Mesodermal cell (in vitro differentiated cells): ENCODE measurements around the gene LY6G5C.

Experiments used
- H3K27ac ChIP-seq: 2 replicates; pipeline ENCODE4 v1.7.0; 2013; ENCODE audit warnings: mild to moderate bottlenecking, low read depth, low read length, moderate library complexity; ENCODE audit not compliant: severe bottlenecking
- H3K36me3 ChIP-seq: 2 replicates; pipeline ENCODE4 v1.7.1; 2013; ENCODE audit warnings: mild to moderate bottlenecking, low read length, moderate library complexity; ENCODE audit not compliant: control insufficient read depth, insufficient read depth
- H3K4me1 ChIP-seq: one replicate; pipeline ENCODE4 v1.7.1; 2013; ENCODE audit warnings: mild to moderate bottlenecking, low read length; ENCODE audit not compliant: insufficient read depth, control insufficient read depth, poor library complexity, severe bottlenecking
- H3K4me3 ChIP-seq: 2 replicates; pipeline ENCODE4 v1.7.0; 2013; ENCODE audit warnings: low read length, control low read depth, mild to moderate bottlenecking; ENCODE audit not compliant: insufficient read depth, poor library complexity, severe bottlenecking; ENCODE audit errors: extremely low read depth
- H3K9me3 ChIP-seq: 2 replicates; pipeline ENCODE4 v1.7.1; 2013; ENCODE audit warnings: mild to moderate bottlenecking, low read length, moderate library complexity; ENCODE audit not compliant: control insufficient read depth
- WGBS, 2 experiments: methylation state at CpG; one replicate each; pipeline ENCODE4 v1.1.5; 2013; ENCODE audit warnings: missing lambda C conversion rate in 2 of 2; ENCODE audit not compliant: insufficient coverage in 2 of 2; 5-methylcytosine and 5-hydroxymethylcytosine counted together

LY6G5C gene

GRCh38 chr6:31643818-31644454, 36.9 kb downstream of the LY6G5C start:
- no peaks in the 10 kb centered on the region for H3K9me3 ChIP-seq
- peaks cover 96% of the 10 kb centered on the region for H3K36me3 ChIP-seq
- H3K4me1 ChIP-seq: no peaks in the 10 kb centered on the region
- no peak overlapping the region for H3K27ac ChIP-seq
- WGBS, 2 experiments: 94 to 98% methylated on average over 7 to 11 of the region's 17 CpGs
- H3K4me3 ChIP-seq: no peak overlapping the region

- 90 to 95% methylated on average over 3 to 5 of the region's 6 CpGs for WGBS, 2 experiments
- no peaks in the 10 kb centered on the region for H3K9me3 ChIP-seq
- peaks cover 96% of the 10 kb centered on the region for H3K36me3 ChIP-seq
- H3K27ac ChIP-seq: no peak overlapping the region
- H3K4me3 ChIP-seq: no peak overlapping the region
- H3K4me1 ChIP-seq: no peaks in the 10 kb centered on the region
Observed at GRCh38 chr6:31642798-31643570, 37.9 kb downstream of the LY6G5C start.

DNA sequence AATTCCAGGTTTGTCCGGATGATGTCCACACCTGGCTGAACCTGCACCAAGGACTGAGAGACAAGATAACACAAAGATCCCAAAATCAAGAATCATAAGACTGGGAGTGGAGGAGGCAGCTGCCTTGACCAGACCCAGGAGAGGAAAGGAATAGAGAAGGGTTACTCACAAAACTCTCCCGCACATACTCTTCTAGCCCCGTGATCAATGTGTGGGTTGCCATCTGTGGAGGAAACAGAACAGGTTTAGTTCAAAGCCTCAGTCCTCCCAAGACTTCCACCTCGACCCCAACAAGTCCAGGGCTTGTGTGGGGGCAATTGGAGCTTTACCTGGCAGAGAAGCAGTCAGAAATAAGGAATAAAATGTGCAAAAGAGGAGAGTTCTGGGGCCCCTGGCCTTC, 39.5 kb downstream of the LY6G5C start:
- 80 to 100% methylated on average over 1 to 2 of the region's 4 CpGs for WGBS, 2 experiments

GRCh38 chr6:31640612-31641011, 40.3 kb downstream of the LY6G5C start:
- 96 to 98% methylated on average over 3 of the region's 6 CpGs for WGBS, 2 experiments
- Histone ChIP-seq H3K27ac (no peak overlapping the region), H3K4me1 (no peaks in the 10 kb centered on the region), H3K4me3 (no peak overlapping the region), H3K36me3 (peaks cover 97% of the 10 kb centered on the region), H3K9me3 (no peaks in the 10 kb centered on the region)

More for the DNA sequence above, 39.5 kb downstream of the LY6G5C start:
- Histone ChIP-seq H3K36me3 (peaks cover 97% of the 10 kb centered on the region), H3K27ac (no peak overlapping the region), H3K9me3 (no peaks in the 10 kb centered on the region), H3K4me3 (no peak overlapping the region), H3K4me1 (no peaks in the 10 kb centered on the region)

DNA sequence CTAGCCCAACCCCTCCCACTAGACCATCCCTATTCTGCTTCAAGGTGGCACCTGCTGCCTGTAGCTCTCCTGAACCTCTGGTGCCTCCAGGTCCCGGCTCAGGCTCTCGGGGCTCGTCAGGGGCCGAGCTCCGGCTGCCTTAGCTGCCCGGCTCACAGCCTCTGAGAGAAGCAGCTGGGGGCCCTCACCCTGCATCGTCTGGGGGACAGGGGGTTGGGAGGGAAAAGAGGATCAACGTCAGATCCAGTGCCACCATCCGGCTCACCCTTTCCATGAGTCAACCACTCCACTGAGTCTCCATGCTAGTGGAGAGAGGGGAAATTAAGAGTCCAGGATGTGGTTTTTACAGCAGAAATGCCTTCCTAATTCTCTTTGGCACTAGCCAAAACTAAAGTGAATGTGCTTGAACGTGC, 41.4 kb downstream of the LY6G5C start:
- Histone ChIP-seq H3K4me3 (no peak overlapping the region), H3K9me3 (no peaks in the 10 kb centered on the region), H3K27ac (peak overlapping the region; percentile 2), H3K36me3 (peaks cover 97% of the 10 kb centered on the region), H3K4me1 (no peaks in the 10 kb centered on the region)
- 93 to 95% methylated on average over 7 of the region's 10 CpGs for WGBS, 2 experiments

GRCh38 chr6:31639043-31639442, 41.8 kb downstream of the LY6G5C start:
- H3K4me1 ChIP-seq: no peaks in the 10 kb centered on the region
- no peak overlapping the region for H3K27ac ChIP-seq
- no peak overlapping the region for H3K4me3 ChIP-seq
- no peaks in the 10 kb centered on the region for H3K9me3 ChIP-seq
- peaks cover 97% of the 10 kb centered on the region for H3K36me3 ChIP-seq
- 93 to 97% methylated on average over 7 to 8 of the region's 9 CpGs for WGBS, 2 experiments

GRCh38 chr6:31636698-31637596, 43.9 kb downstream of the LY6G5C start:
- Histone ChIP-seq H3K9me3 (no peaks in the 10 kb centered on the region), H3K27ac (no peak overlapping the region), H3K36me3 (peaks cover 99% of the 10 kb centered on the region), H3K4me1 (no peaks in the 10 kb centered on the region), H3K4me3 (no peak overlapping the region)
- 87 to 92% methylated on average over 15 to 22 of the region's 27 CpGs for WGBS, 2 experiments

DNA sequence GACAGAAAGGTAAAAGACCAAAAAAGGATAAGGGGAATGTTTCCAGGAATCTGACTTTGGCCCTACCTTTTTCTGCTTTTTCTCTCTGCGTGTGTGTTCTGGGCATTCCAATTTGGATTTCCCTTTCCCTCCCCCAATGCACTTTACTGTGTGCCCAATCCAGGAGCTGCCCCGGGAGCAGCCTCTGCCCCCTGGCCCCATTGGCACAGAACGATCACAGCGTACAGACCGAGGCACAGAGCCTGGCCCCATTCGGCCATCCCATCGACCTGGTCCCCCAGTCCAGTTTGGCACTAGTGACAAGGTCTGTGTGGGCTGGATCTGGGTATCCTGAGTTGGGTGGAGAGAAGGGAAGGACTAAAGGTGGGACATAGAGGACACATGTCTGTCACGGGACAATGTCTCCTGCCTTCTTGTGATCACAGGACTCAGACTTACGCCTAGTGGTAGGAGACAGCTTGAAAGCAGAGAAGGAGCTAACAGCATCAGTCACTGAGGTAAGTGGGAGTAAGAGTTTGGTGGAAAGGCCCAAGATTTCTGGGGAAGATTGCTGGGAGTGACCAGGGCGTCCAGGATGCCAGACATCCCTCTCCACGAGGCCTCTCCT, 45.8 kb downstream of the LY6G5C start:
- H3K36me3 ChIP-seq: peaks cover 99% of the 10 kb centered on the region
- H3K9me3 ChIP-seq: no peaks in the 10 kb centered on the region
- H3K4me3 ChIP-seq: no peak overlapping the region
- no peak overlapping the region for H3K27ac ChIP-seq
- no peaks in the 10 kb centered on the region for H3K4me1 ChIP-seq
- WGBS, 2 experiments: 90 to 93% methylated on average over 10 to 11 of the region's 11 CpGs

GRCh38 chr6:31634131-31634530, 46.7 kb downstream of the LY6G5C start:
- WGBS, 2 experiments: 100% methylated on average over 2 of the region's 3 CpGs; no CpG with 5 or more reads in 1 of the 2 experiments
- Histone ChIP-seq H3K9me3 (no peaks in the 10 kb centered on the region), H3K4me3 (no peak overlapping the region), H3K36me3 (peaks cover 99% of the 10 kb centered on the region), H3K27ac (peak overlapping the region; percentile 23), H3K4me1 (no peaks in the 10 kb centered on the region)

- 100% methylated on average over 2 to 4 of the region's 7 CpGs for WGBS, 2 experiments
- Histone ChIP-seq H3K4me1 (no peaks in the 10 kb centered on the region), H3K9me3 (no peaks in the 10 kb centered on the region), H3K4me3 (no peak overlapping the region), H3K36me3 (peaks cover 99% of the 10 kb centered on the region), H3K27ac (peak overlapping the region; percentile 36)
Observed at GRCh38 chr6:31633447-31633846, 47.4 kb downstream of the LY6G5C start.
